Mesothelial cell of epicardium (in vitro differentiated cells): ENCODE measurements around the gene GADL1. TPM values are rescaled to one million over a fixed set of nuclear protein-coding genes. Genes with fewer than 3 reads are reported as not detected.

ENCODE experiments used
- DNase-seq, 2 experiments: peaks; one replicate each; pipeline ENCODE4 v3.0.0; 2021; ENCODE audit warnings: low spot score in 2 of 2; ENCODE audit not compliant: unreplicated experiment in 2 of 2
- H3K27ac Mint-ChIP-seq: 2 replicates; pipeline ENCODE4 v1.8.0; 2021; ENCODE audit warnings: mixed read lengths
- H3K27me3 Mint-ChIP-seq: 2 replicates; pipeline ENCODE4 v1.8.0; 2021; ENCODE audit warnings: low read depth, mixed read lengths
- H3K36me3 Mint-ChIP-seq: 2 replicates; pipeline ENCODE4 v1.8.0; 2021; ENCODE audit warnings: mixed read lengths
- H3K4me1 Mint-ChIP-seq: 2 replicates; pipeline ENCODE4 v1.8.0; 2021; ENCODE audit warnings: mixed read lengths
- H3K4me3 Mint-ChIP-seq: 2 replicates; pipeline ENCODE4 v1.8.0; 2021; ENCODE audit warnings: mild to moderate bottlenecking, moderate library complexity, mixed read lengths
- H3K9me3 Mint-ChIP-seq: 2 replicates; pipeline ENCODE4 v1.8.0; 2021; ENCODE audit warnings: mixed read lengths
- CTCF ChIP-seq: fragments of 200-600 bp; sonication (generic); IDR thresholded peaks from one replicate; pipeline ENCODE4 v1.5.0; 2021; ENCODE audit warnings: antibody characterized with exemption; ENCODE audit not compliant: unreplicated experiment
- total RNA-seq: library from RNA; stranded (reverse); gene quantifications from 3 replicates; pipeline ENCODE4 v1.2.1, GENCODE V29; 2021

GADL1 gene
- total RNA-seq, 1 donor from 2014 or later, result 4.6 TPM

GRCh38 chr3:30875505-30875904 is 19.0 kb downstream of the GADL1 start:
- Mint-ChIP-seq H3K9me3 (peaks cover 9% of the 10 kb centered on the region), H3K27ac (no peak overlapping the region), H3K36me3 (no peaks in the 10 kb centered on the region), H3K4me1 (peaks cover 28% of the 10 kb centered on the region), H3K27me3 (peaks cover 10% of the 10 kb centered on the region), H3K4me3 (no peak overlapping the region)
- no peak for TF ChIP-seq CTCF
- DNase-seq, result no peak

- Mint-ChIP-seq H3K27ac (no peak overlapping the region), H3K9me3 (no peaks in the 10 kb centered on the region)
Measured at GRCh38 chr3:30873671-30874070, 20.8 kb downstream of the GADL1 start.

GRCh38 chr3:30872879-30873278 is 21.6 kb downstream of the GADL1 start:
- Mint-ChIP-seq H3K9me3 (no peaks in the 10 kb centered on the region), H3K4me3 (no peak overlapping the region), H3K27me3 (peaks cover 10% of the 10 kb centered on the region), H3K36me3 (no peaks in the 10 kb centered on the region), H3K4me1 (peaks cover 41% of the 10 kb centered on the region), H3K27ac (no peak overlapping the region)
- no peak for TF ChIP-seq CTCF
- no peak for DNase-seq

More at GRCh38 chr3:30873671-30874070, 20.8 kb downstream of the GADL1 start:
- no peaks in the 10 kb centered on the region for H3K36me3 Mint-ChIP-seq
- TF ChIP-seq CTCF, result no peak
- H3K4me1 Mint-ChIP-seq, result peaks cover 33% of the 10 kb centered on the region
- H3K4me3 Mint-ChIP-seq, result no peak overlapping the region
- H3K27me3 Mint-ChIP-seq, result peaks cover 10% of the 10 kb centered on the region
- DNase-seq, result no peak

- Mint-ChIP-seq H3K4me3 (no peak overlapping the region), H3K4me1 (peaks cover 44% of the 10 kb centered on the region), H3K27ac (peak overlapping the region; percentile 47), H3K36me3 (no peaks in the 10 kb centered on the region), H3K27me3 (peaks cover 9% of the 10 kb centered on the region), H3K9me3 (no peaks in the 10 kb centered on the region)
- TF ChIP-seq CTCF, result no peak
- DNase-seq, result no peak
Measured at GRCh38 chr3:30871720-30872119, 22.7 kb downstream of the GADL1 start.

- Mint-ChIP-seq H3K4me1 (peaks cover 34% of the 10 kb centered on the region), H3K36me3 (no peaks in the 10 kb centered on the region), H3K27me3 (no peaks in the 10 kb centered on the region), H3K9me3 (no peaks in the 10 kb centered on the region), H3K27ac (no peak overlapping the region), H3K4me3 (no peak overlapping the region)
- no peak for DNase-seq
- no peak for TF ChIP-seq CTCF
Measured at GRCh38 chr3:30864836-30865235, 29.6 kb downstream of the GADL1 start.

- Mint-ChIP-seq H3K4me3 (no peak overlapping the region), H3K4me1 (peaks cover 34% of the 10 kb centered on the region), H3K27me3 (no peaks in the 10 kb centered on the region), H3K36me3 (no peaks in the 10 kb centered on the region), H3K27ac (no peak overlapping the region), H3K9me3 (no peaks in the 10 kb centered on the region)
- DNase-seq, result no peak
- TF ChIP-seq CTCF, result no peak
Measured at GRCh38 chr3:30864132-30864531, 30.3 kb downstream of the GADL1 start.
